Erythroblast (primary cell): ENCODE results near the gene FUS.
A peak's percentile ranks its signal among the peaks of the same experiment; 100 is the strongest.
"Not testable (repeated sequence)": the region's sequence is repeated elsewhere in the genome, so short reads cannot be mapped to it uniquely, and the experiment has no call there.

ENCODE experiments used
- DNase-seq, 2 experiments: peaks; one replicate each; lab custom pipeline; 2025; lab: John Stamatoyannopoulos, UW
- GATA1 ChIP-seq: IDR thresholded peaks from 2 replicates; pipeline ENCODE4 v1.6.1; 2011; ENCODE audit warnings: low read depth, mild to moderate bottlenecking, control low read depth, low read length, moderate library complexity
- POLR2A ChIP-seq: IDR thresholded peaks from 2 replicates; pipeline ENCODE4 v1.6.1; 2011; ENCODE audit warnings: mild to moderate bottlenecking, low read length

The FUS gene

GRCh38 chr16:31196324-31197088 is 16.6 kb downstream of the FUS start:
- no peak for TF ChIP-seq POLR2A
- no peak for TF ChIP-seq GATA1
- DNase-seq: no peak

- no peak for TF ChIP-seq GATA1
- TF ChIP-seq POLR2A: no peak
- no peak for DNase-seq
These were observed 18.4 kb downstream of the FUS start for GRCh38 chr16:31198207-31198882.

- no peak for DNase-seq
- TF ChIP-seq GATA1 (no peak), POLR2A (no peak)
These were observed 19.6 kb downstream of the FUS start for GRCh38 chr16:31199430-31200041.

- DNase-seq: not testable (repeated sequence)
These were observed 20.2 kb downstream of the FUS start for GRCh38 chr16:31200111-31200510.

- TF ChIP-seq GATA1 (no peak), POLR2A (no peak)
- DNase-seq: no peak
These were observed 21.1 kb downstream of the FUS start for GRCh38 chr16:31200821-31201568.

GRCh38 chr16:31201582-31202413 is 21.9 kb downstream of the FUS start:
- no peak for DNase-seq
- no peak for TF ChIP-seq POLR2A
- TF ChIP-seq GATA1: no peak

GRCh38 chr16:31202414-31203375 is 22.8 kb downstream of the FUS start, which contains the start of gene PYCARD:
TSS of gene PYCARD (minus strand) at chr16:31202760. CDS start at chr16:31202690, 70 bp downstream.
- TF ChIP-seq GATA1: no peak
- TF ChIP-seq POLR2A: no peak
- DNase-seq: no peak

GRCh38 chr16:31204871-31205666 is 25.1 kb downstream of the FUS start:
- no peak for DNase-seq
- no peak for TF ChIP-seq GATA1
- TF ChIP-seq POLR2A: no peak

- TF ChIP-seq GATA1 (no peak), POLR2A (no peak)
- peak in 1 of 2 experiments; percentile 36 for DNase-seq
These were observed 26.8 kb downstream of the FUS start for GRCh38 chr16:31206776-31207175.

- DNase-seq: no peak
- TF ChIP-seq GATA1: no peak
- no peak for TF ChIP-seq POLR2A
These were observed 33.4 kb downstream of the FUS start for GRCh38 chr16:31213342-31213741.
